Tibial artery (tissue), 4 donors: Measurements from ENCODE around the gene CDC14B.

Experiments
- DNase-seq, 2 donors: peaks; one replicate each; pipeline ENCODE4 v3.0.0-alpha.2; 2019
- H3K27ac ChIP-seq, 2 donors: fragments of 200-600 bp; sonication (generic) in 1 of 2; 1 replicate in 1 of 2; 2 replicates in 1 of 2; pipeline ENCODE4 v1.5.1; 2018 to 2019; ENCODE audit warnings: mild to moderate bottlenecking in 1 of 2
- H3K27me3 ChIP-seq, 2 donors: fragments of 200-600 bp; sonication (generic) in 1 of 2; one replicate each; pipeline versions ENCODE4 v1.5.1 to v1.6.0; 2016 to 2019
- H3K36me3 ChIP-seq, 3 donors: fragments of 200-600 bp; sonication (generic) in 2 of 3; one replicate each; pipeline ENCODE4 v1.5.1; 2016 to 2019; ENCODE audit warnings: mild to moderate bottlenecking in 2 of 3
- H3K4me1 ChIP-seq, 4 donors: fragments of 200-600 bp; sonication (generic) in 2 of 4; 1 replicate in 3 of 4; 2 replicates in 1 of 4; pipeline ENCODE4 v1.5.1; 2016 to 2019
- H3K4me3 ChIP-seq, 2 donors: fragments of 200-600 bp; sonication (generic) in 1 of 2; 1 replicate in 1 of 2; 2 replicates in 1 of 2; pipeline ENCODE4 v1.5.1; 2018 to 2019; ENCODE audit warnings: mild to moderate bottlenecking in 2 of 2
- H3K9me3 ChIP-seq, 3 donors: fragments of 200-600 bp; sonication (generic) in 1 of 3; one replicate each; pipeline ENCODE4 v1.5.1; 2016 to 2019
- intact Hi-C: fragments of 100-400 bp; cut with DNase I; formaldehyde crosslinking; loops from one replicate; pipeline ENCODE4 v1.15.0; 2023; ENCODE audit warnings: low total_unique reads
- TF ChIP-seq, protein P1 (sequence below), 2 experiments: fragments of 200-600 bp in 1 of 2; fragments of 450-650 bp in 1 of 2; IDR thresholded peaks; one replicate each; pipeline ENCODE4 v1.5.1; 2017 to 2019; ENCODE audit warnings: antibody characterized with exemption in 2 of 2, mild to moderate bottlenecking in 1 of 2, moderate library complexity in 1 of 2

Gene CDC14B

DNA sequence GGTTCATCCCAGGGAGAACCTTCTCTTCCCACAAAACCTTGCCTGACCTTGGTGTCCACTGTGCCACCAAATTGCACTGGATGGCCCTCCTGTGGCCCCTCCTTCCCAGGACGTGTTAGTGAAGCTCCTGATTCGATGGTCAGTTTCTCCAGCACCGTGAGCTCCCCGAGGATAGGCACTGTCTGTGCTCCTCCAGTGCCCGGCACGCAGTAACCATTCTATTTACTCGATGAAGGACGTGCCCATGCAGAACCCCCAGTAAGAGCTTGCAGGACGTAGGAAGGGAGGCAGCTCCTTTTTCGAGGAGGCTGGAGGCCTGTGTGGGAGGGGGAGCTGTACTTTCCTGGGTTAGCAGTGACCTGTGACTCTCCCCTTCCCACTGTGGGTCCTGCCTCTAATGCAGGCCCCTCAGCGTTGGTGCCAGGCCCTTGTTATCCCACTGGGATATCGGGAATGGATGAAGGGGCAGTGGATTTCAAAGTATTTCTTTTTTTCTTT is 130.1 kb downstream of the CDC14B start:
- intact Hi-C loops: loop anchor here (5.0 to 10.0 kb wide), 2 partner anchors 33 to 75 kb away; no protein-coding TSS in a partner anchor
- Histone ChIP-seq H3K27me3 (no peaks in the 10 kb centered on the region), H3K9me3 (no peaks in the 10 kb centered on the region), H3K4me1 (peaks cover 0 to 65% (median 43%) of the 10 kb centered on the region in 4 donors), H3K36me3 (peaks cover 31 to 62% (median 55%) of the 10 kb centered on the region in 3 donors), H3K4me3 (no peak overlapping the region), H3K27ac (peak overlapping the region; percentile 81 to 85)
- TF ChIP-seq, protein P1, sequence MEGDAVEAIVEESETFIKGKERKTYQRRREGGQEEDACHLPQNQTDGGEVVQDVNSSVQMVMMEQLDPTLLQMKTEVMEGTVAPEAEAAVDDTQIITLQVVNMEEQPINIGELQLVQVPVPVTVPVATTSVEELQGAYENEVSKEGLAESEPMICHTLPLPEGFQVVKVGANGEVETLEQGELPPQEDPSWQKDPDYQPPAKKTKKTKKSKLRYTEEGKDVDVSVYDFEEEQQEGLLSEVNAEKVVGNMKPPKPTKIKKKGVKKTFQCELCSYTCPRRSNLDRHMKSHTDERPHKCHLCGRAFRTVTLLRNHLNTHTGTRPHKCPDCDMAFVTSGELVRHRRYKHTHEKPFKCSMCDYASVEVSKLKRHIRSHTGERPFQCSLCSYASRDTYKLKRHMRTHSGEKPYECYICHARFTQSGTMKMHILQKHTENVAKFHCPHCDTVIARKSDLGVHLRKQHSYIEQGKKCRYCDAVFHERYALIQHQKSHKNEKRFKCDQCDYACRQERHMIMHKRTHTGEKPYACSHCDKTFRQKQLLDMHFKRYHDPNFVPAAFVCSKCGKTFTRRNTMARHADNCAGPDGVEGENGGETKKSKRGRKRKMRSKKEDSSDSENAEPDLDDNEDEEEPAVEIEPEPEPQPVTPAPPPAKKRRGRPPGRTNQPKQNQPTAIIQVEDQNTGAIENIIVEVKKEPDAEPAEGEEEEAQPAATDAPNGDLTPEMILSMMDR (IDR thresholded peaks at IDR 0.05): no peak
- DNase-seq: no peak

DNA sequence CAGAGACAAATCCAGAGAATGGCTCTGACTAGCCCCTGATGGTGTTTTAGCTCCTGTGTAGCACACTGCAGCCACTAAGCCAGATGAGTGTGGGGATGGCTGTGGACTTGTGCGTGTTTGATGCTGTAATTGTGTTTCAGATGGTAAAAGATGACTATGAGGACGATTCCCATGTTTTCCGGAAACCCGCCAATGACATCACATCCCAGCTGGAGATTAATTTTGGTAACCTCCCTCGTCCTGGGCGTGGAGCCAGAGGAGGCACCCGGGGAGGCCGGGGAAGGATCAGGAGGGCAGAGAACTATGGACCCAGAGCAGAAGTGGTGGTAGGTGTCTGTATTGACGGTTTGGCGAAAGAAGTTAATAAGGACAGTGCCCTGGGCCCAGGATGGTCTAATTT is 131.7 kb downstream of the CDC14B start:
- no peak for DNase-seq
- Histone ChIP-seq H3K9me3 (no peaks in the 10 kb centered on the region), H3K4me3 (no peak overlapping the region), H3K36me3 (peaks cover 31 to 52% (median 45%) of the 10 kb centered on the region in 3 donors), H3K4me1 (peaks cover 0 to 73% (median 46%) of the 10 kb centered on the region in 4 donors), H3K27ac (peak overlapping the region; percentile 81 to 85), H3K27me3 (no peaks in the 10 kb centered on the region)
- intact Hi-C loops: loop anchor here (5.0 to 10.0 kb wide), 2 partner anchors 34 to 77 kb away; no protein-coding TSS in a partner anchor
- TF ChIP-seq, protein P1 (IDR thresholded peaks at IDR 0.05): no peak

GRCh38 chr9:96487029-96487396 is 132.6 kb downstream of the CDC14B start:
- intact Hi-C loops: loop anchor here (5.0 to 10.0 kb wide), 2 partner anchors 35 to 78 kb away; no protein-coding TSS in a partner anchor
- H3K36me3 ChIP-seq: peaks cover 25 to 43% (median 36%) of the 10 kb centered on the region in 3 donors
- no peaks in the 10 kb centered on the region for H3K27me3 ChIP-seq
- H3K4me3 ChIP-seq: no peak overlapping the region
- H3K4me1 ChIP-seq: peaks cover 0 to 82% (median 50%) of the 10 kb centered on the region in 4 donors
- DNase-seq: no peak
- TF ChIP-seq, protein P1 (IDR thresholded peaks at IDR 0.05): no peak
- no peaks in the 10 kb centered on the region for H3K9me3 ChIP-seq
- H3K27ac ChIP-seq: peak overlapping the region; percentile 81 to 85

DNA sequence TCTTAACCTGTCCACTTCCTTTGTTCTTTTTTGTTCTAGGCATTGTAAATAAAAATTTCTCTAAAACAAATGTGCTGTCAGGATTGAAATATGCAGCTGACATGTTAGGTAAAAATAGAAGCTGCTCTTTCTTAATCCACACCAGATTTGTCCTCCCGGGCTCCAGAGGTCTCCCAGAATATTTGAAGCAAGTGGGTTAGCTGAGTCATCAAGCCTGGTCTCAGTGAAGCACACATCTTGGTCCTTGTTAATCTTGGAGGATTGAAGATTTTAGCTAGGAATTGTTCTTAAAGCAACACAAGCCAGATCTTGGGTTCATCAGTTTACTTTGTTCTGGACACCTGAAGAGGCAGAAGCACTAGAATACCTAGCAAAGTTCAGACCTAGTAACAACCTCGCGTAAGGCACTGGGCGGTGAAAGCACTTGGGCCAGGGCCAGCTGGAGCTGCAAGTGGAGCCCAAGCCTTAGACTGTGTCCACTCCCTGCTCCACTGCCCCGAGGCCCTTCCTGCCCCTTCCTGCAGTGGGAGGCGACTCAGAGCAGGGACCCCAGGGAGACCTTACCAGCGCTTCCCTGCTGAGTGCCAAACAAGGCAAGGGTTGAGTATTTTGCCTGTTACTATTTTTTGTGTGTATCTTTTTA is 133.1 kb downstream of the CDC14B start:
- Histone ChIP-seq H3K36me3 (peaks cover 21 to 38% (median 32%) of the 10 kb centered on the region in 3 donors), H3K9me3 (no peaks in the 10 kb centered on the region), H3K4me3 (peak overlapping the region in 1 of 2 donors; percentile 16), H3K4me1 (peaks cover 0 to 82% (median 50%) of the 10 kb centered on the region in 4 donors), H3K27me3 (no peaks in the 10 kb centered on the region), H3K27ac (peak overlapping the region; percentile 81 to 85)
- TF ChIP-seq, protein P1 (IDR thresholded peaks at IDR 0.05): no peak
- intact Hi-C loops: loop anchor here (5.0 to 10.0 kb wide), 2 partner anchors 36 to 78 kb away; no protein-coding TSS in a partner anchor
- DNase-seq: peak; percentile 79 to 87

GRCh38 chr9:96485280-96485679 is 134.4 kb downstream of the CDC14B start:
- Histone ChIP-seq H3K36me3 (peaks cover 15 to 34% (median 21%) of the 10 kb centered on the region in 3 donors), H3K27ac (peak overlapping the region; percentile 81 to 85)
- no peak for DNase-seq

More at GRCh38 chr9:96485280-96485679, 134.4 kb downstream of the CDC14B start:
- intact Hi-C loops: loop anchor here (5.0 to 10.0 kb wide), 2 partner anchors 37 to 80 kb away; no protein-coding TSS in a partner anchor
- H3K9me3 ChIP-seq: no peaks in the 10 kb centered on the region
- no peak overlapping the region for H3K4me3 ChIP-seq
- TF ChIP-seq, protein P1 (IDR thresholded peaks at IDR 0.05): no peak
- peaks cover 0 to 77% (median 50%) of the 10 kb centered on the region in 4 donors for H3K4me1 ChIP-seq
- no peaks in the 10 kb centered on the region for H3K27me3 ChIP-seq
